CD4-positive, alpha-beta T cell (primary cell): ENCODE results near the gene ABL1. TPM values are rescaled to one million over a fixed set of nuclear protein-coding genes. Genes with fewer than 3 reads are reported as not detected.

Source experiments
- ATAC-seq: fragments of 200-7000 bp; cut with Tn5 transposase; one replicate; pipeline ENCODE4 v1.10.0; 2022; ENCODE audit warnings: mild to moderate bottlenecking; ENCODE audit not compliant: poor library complexity
- CTCF ChIA-PET: fragments of 350-600 bp; sonication (Branson Sonifier 250); formaldehyde crosslinking; loops from one replicate; lab custom pipeline; 2021; ENCODE audit warnings: antibody characterized with exemption, inconsistent platforms; lab: Charles Lee
- POLR2A ChIA-PET: fragments of 350-600 bp; sonication (Branson Sonifier 250); formaldehyde crosslinking; loops from one replicate; lab custom pipeline; 2021; ENCODE audit warnings: antibody characterized with exemption, inconsistent platforms; lab: Charles Lee
- DNase-seq, 14 experiments: peaks; one replicate each; pipeline ENCODE4 v3.0.0-alpha.2; 2013 to 2020; ENCODE audit warnings: mixed read lengths in 2 of 14
- H3K27ac ChIP-seq, 2 donors: one replicate each; pipeline versions ENCODE4 v1.5.1 to v1.7.0; 2013; ENCODE audit warnings: low read length in 2 of 2, low read depth in 1 of 2, mild to moderate bottlenecking in 1 of 2
- H3K27me3 ChIP-seq, 2 experiments: 1 replicate in 1 of 2; 2 replicates in 1 of 2; pipeline versions ENCODE4 v1.6.1 to v1.7.0; 2013; ENCODE audit warnings: low read length in 2 of 2, control low read depth in 1 of 2, mild to moderate bottlenecking in 1 of 2, moderate library complexity in 1 of 2; ENCODE audit not compliant: insufficient read depth in 2 of 2, control insufficient read depth in 1 of 2
- H3K36me3 ChIP-seq: one replicate; pipeline ENCODE4 v1.6.1; 2013; ENCODE audit warnings: low read length, control low read depth; ENCODE audit not compliant: insufficient read depth
- H3K4me1 ChIP-seq: one replicate; pipeline ENCODE4 v1.6.1; 2013; ENCODE audit warnings: low read length, control low read depth; ENCODE audit not compliant: insufficient read depth
- H3K4me3 ChIP-seq: one replicate; pipeline ENCODE4 v1.5.1; 2013; ENCODE audit warnings: mild to moderate bottlenecking, low read length, moderate library complexity
- H3K9me3 ChIP-seq, 2 experiments: 1 replicate in 1 of 2; 2 replicates in 1 of 2; pipeline versions ENCODE4 v1.6.1 to v1.7.0; 2013; ENCODE audit warnings: low read length in 2 of 2, mild to moderate bottlenecking in 2 of 2, control low read depth in 1 of 2, moderate library complexity in 1 of 2; ENCODE audit not compliant: control insufficient read depth in 1 of 2, insufficient read depth in 1 of 2
- H3K27ac Mint-ChIP-seq: one replicate; pipeline ENCODE4 v1.8.0; 2020; ENCODE audit warnings: mixed read lengths
- H3K27me3 Mint-ChIP-seq: one replicate; pipeline ENCODE4 v1.8.0; 2021; ENCODE audit warnings: mixed read lengths
- H3K36me3 Mint-ChIP-seq: one replicate; pipeline ENCODE4 v1.8.0; 2021; ENCODE audit warnings: low read depth, mixed read lengths
- H3K4me1 Mint-ChIP-seq: one replicate; pipeline ENCODE4 v1.8.0; 2021; ENCODE audit warnings: low read depth, mixed read lengths
- H3K4me3 Mint-ChIP-seq: one replicate; pipeline ENCODE4 v1.8.0; 2020; ENCODE audit warnings: mild to moderate bottlenecking, mixed read lengths
- H3K9me3 Mint-ChIP-seq: one replicate; pipeline ENCODE4 v1.8.0; 2020; ENCODE audit warnings: mixed read lengths
- CTCF ChIP-seq: fragments of 200-600 bp; IDR thresholded peaks from one replicate; pipeline ENCODE4 v1.8.0; 2022; ENCODE audit warnings: antibody characterized with exemption, mild to moderate bottlenecking
- intact Hi-C, 2 experiments: fragments of 100-400 bp; cut with DNase I in 1 of 2; cut with micrococcal nuclease in 1 of 2; formaldehyde crosslinking; loops; one replicate each; pipeline versions ENCODE4 v1.15.1 to v1.9.0; 2023 to 2025; cut with DNase I, micrococcal nuclease
- total RNA-seq, 174 experiments: library from RNA in 2 of 174; stranded (reverse) in 2 of 174; gene quantifications; one replicate each; pipeline ENCODE4 v1.2.3 and lab custom pipeline; 2021 to 2026

Gene ABL1
- total RNA-seq, 2 experiments from 2014 or later: 29.8 to 33.7 TPM

GRCh38 chr9:130842545-130842944 lies 7.5 kb downstream of the ABL1 start:
- DNase-seq: no peak
- ChIA-PET CTCF (no interaction called here), POLR2A (no interaction called here)
- intact Hi-C loops: no loop called here
- Mint-ChIP-seq H3K27ac (no peak overlapping the region), H3K4me1 (peaks cover 52% of the 10 kb centered on the region), H3K9me3 (no peaks in the 10 kb centered on the region), H3K36me3 (no peaks in the 10 kb centered on the region), H3K27me3 (no peaks in the 10 kb centered on the region), H3K4me3 (no peak overlapping the region)
- no peak for ATAC-seq
- no peak for TF ChIP-seq CTCF
- Histone ChIP-seq H3K27me3 (no peaks in the 10 kb centered on the region), H3K27ac (no peak overlapping the region), H3K36me3 (no peaks in the 10 kb centered on the region), H3K4me3 (no peak overlapping the region), H3K4me1 (no peaks in the 10 kb centered on the region), H3K9me3 (no peaks in the 10 kb centered on the region)

- Histone ChIP-seq H3K36me3 (no peaks in the 10 kb centered on the region), H3K4me1 (no peaks in the 10 kb centered on the region), H3K9me3 (no peaks in the 10 kb centered on the region), H3K4me3 (no peak overlapping the region), H3K27ac (no peak overlapping the region), H3K27me3 (no peaks in the 10 kb centered on the region)
- ChIA-PET CTCF (no interaction called here), POLR2A (no interaction called here)
- Mint-ChIP-seq H3K36me3 (no peaks in the 10 kb centered on the region), H3K27me3 (no peaks in the 10 kb centered on the region), H3K27ac (no peak overlapping the region), H3K9me3 (no peaks in the 10 kb centered on the region), H3K4me1 (peaks cover 45% of the 10 kb centered on the region), H3K4me3 (no peak overlapping the region)
- no peak for TF ChIP-seq CTCF
- DNase-seq: no peak
- intact Hi-C loops: no loop called here
- ATAC-seq: no peak
These were observed 8.2 kb downstream of the ABL1 start for GRCh38 chr9:130843049-130843908.

- H3K4me1 Mint-ChIP-seq: peaks cover 39% of the 10 kb centered on the region
- H3K27me3 Mint-ChIP-seq: no peaks in the 10 kb centered on the region
- H3K36me3 ChIP-seq: no peaks in the 10 kb centered on the region
- ChIA-PET CTCF (no interaction called here), POLR2A (no interaction called here)
- H3K27ac ChIP-seq: no peak overlapping the region
- H3K4me1 ChIP-seq: no peaks in the 10 kb centered on the region
- intact Hi-C loops: no loop called here
- no peaks in the 10 kb centered on the region for H3K9me3 ChIP-seq
- TF ChIP-seq CTCF: no peak
- DNase-seq: no peak
- H3K36me3 Mint-ChIP-seq: no peaks in the 10 kb centered on the region
- ATAC-seq: no peak
- no peak overlapping the region for H3K4me3 ChIP-seq
- H3K27ac Mint-ChIP-seq: no peak overlapping the region
- no peaks in the 10 kb centered on the region for H3K9me3 Mint-ChIP-seq
- no peak overlapping the region for H3K4me3 Mint-ChIP-seq
- H3K27me3 ChIP-seq: no peaks in the 10 kb centered on the region
These were observed 9.0 kb downstream of the ABL1 start for GRCh38 chr9:130844044-130844451.
